ENCODE results near the gene LAMA2.

GRCh38 chr6:129115471-129115870 is 232.5 kb downstream of the LAMA2 start:
- TF ChIP-seq NFRKB (IDR thresholded peaks at IDR 0.05) (no peak), ELF4 (IDR thresholded peaks at IDR 0.05) (no peak), PKNOX1 (IDR thresholded peaks at IDR 0.05) (no peak), CTBP1 (IDR thresholded peaks at IDR 0.05; ENCODE audit: borderline replicate concordance) (no peak), LEF1 (IDR thresholded peaks at IDR 0.05; ENCODE audit: borderline replicate concordance) (no peak)
